ENCODE results near the gene MEF2B.
A peak's percentile ranks its signal among the peaks of the same experiment; 100 is the strongest.

MEF2B gene

DNA sequence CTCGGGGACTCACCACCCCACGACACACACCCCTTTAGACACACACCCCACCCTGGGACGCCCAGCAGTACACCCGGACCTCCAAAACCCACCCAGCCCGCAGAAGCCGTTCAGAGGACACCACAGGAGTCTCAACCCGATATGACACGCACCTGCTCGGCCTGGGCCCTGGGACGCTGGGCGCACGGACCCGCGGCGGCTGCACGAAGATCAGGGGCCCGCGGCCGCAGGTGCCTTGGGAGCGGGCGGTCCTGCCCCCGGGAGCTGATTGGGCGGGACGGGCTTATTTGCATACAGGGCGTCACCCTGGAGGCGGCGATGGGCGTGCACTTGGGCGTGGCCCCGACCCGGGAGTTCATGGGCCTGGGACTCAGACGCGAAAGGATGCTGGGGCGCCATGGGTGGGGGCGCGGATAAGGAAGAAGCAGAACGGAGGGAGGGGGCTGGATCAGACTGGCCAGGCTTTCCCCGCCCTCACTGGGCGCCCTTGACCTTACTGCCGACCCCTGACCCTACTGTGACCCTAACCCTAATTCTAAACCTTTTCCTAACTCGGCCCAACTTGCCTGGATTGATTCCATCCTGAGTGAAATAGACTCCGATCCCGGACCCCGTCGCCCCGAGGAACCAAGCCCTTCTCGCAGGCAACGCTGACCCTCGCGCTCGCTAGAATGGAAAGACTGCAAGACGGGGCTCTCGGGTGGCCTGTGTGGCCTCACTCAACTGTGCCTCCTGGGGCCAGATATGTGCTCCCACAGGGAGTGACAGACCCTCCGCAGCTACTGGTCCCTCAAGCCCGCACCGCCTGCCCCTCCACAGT is at the start of gene MEF2B:
TSS of gene MEF2B (minus strand) at position 211 of the 820 bp plus-strand sequence. CDS start 19,528 bp downstream, outside the sequence.
- peak within 1 kb of the TSS; percentile 81 to 93 (median 90) for H3K4me2 ChIP-seq
- H3K27me3 ChIP-seq, result peaks cover 0 to 10% (median 0%) of the 10 kb centered on the region in 11 experiments; a peak in 3 of 22 replicates
- H3K27ac ChIP-seq, result peak within 1 kb of the TSS in 3 of 11 experiments; percentile 0 to 21 (median 5); a peak in 5 of 22 replicates
- peaks cover 23 to 33% (median 30%) of the 10 kb centered on the region in 10 experiments for H3K4me1 ChIP-seq
- H3K9ac ChIP-seq, result peak within 1 kb of the TSS in 9 of 11 experiments; percentile 11 to 59 (median 28); a peak in 10 of 22 replicates
- no peaks in the 10 kb centered on the region for H3K9me3 ChIP-seq (replicated peaks in 1 of 11)
- H4K20me1 ChIP-seq, result peaks cover 12 to 68% (median 36%) of the 10 kb centered on the region in 11 experiments; a peak in 19 of 22 replicates
- peak within 1 kb of the TSS; percentile 2 to 61 (median 36); a peak in 15 of 20 replicates for H3K4me3 ChIP-seq
- H3K36me3 ChIP-seq, result peaks cover 0 to 6% (median 0%) of the 10 kb centered on the region in 11 experiments; a peak in 3 of 22 replicates
- TF ChIP-seq Cebpa-rat (IDR thresholded peaks at IDR 0.05), result no peak

DNA sequence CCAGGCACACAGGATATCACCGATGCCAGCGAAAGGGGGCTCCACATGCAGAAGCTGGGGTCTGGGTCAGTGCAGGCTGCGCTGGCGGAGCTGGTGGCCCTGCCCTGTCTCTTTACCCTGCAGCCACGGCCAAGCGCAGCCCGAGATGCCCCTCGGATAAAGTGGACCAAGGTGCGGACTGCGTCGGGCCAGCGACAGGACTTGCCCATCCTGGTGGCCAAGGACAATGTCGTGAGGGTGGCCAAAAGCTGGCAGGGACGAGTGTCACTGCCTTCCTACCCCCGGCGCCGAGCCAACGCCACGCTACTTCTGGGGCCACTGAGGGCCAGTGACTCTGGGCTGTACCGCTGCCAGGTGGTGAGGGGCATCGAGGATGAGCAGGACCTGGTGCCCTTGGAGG is 48.8 kb upstream of the MEF2B start:
- Histone ChIP-seq H3K36me3 (no peaks in the 10 kb centered on the region), H3K9ac (no peak overlapping the region), H3K4me2 (no peak overlapping the region), H3K9me3 (replicated peaks in 1 of 11) (peaks cover 0 to 9% (median 0%) of the 10 kb centered on the region in 11 experiments; a peak in 1 of 22 replicates), H3K4me3 (no peak overlapping the region), H3K4me1 (no peaks in the 10 kb centered on the region; a peak in 1 of 20 replicates), H4K20me1 (peaks cover 0 to 17% (median 0%) of the 10 kb centered on the region in 11 experiments; a peak in 7 of 22 replicates), H3K27me3 (peaks cover 5 to 17% (median 12%) of the 10 kb centered on the region in 11 experiments), H3K27ac (no peak overlapping the region)
- no peak for TF ChIP-seq Cebpa-rat (IDR thresholded peaks at IDR 0.05)

DNA sequence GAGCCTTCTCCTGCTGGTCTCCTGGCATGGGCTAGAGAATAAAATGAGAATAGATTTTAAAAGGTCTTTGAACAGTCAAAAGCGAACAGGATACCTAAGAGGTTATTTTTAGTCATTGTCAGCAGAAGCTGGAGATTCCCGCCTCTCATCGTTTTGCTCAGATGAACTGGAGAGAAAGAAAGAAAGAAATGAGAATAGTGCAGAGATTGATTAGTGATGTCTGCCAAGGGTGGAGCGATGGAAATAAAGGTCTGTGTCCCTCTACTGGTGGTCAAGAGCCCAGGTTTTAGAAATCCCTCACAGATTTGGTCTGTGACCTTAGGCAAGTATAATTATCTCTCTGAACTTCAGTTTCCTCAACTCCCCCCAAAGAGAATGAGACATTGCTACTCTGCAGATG is 47.0 kb upstream of the MEF2B start:
- peaks cover 23 to 33% (median 28%) of the 10 kb centered on the region in 11 experiments for H3K27me3 ChIP-seq
- TF ChIP-seq Cebpa-rat (IDR thresholded peaks at IDR 0.05), result no peak
- H3K4me2 ChIP-seq, result no peak overlapping the region

DNA sequence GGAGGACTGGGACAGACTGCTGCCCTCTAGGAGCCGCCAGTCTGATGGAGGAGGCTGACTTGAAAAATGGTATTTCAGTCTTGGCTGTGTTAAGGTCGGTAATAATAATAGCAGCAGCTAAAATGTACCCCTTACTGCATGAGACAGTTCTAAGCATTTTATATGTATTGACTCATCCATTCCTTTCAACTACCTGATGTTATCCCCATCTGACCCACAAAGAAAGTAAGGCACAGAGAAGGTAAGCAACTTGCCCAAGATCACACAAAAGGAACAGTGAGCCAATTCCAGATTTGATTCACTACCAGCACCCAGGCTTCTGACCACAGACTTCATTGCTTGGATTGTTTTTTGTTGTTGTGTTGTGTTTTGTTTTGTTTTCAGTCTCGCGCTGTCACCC is 45.7 kb upstream of the MEF2B start:
- no peak overlapping the region for H3K4me2 ChIP-seq
- no peaks in the 10 kb centered on the region for H3K36me3 ChIP-seq
- H4K20me1 ChIP-seq, result peaks cover 0 to 21% (median 0%) of the 10 kb centered on the region in 11 experiments; a peak in 6 of 22 replicates
- H3K9ac ChIP-seq, result no peak overlapping the region
- H3K27ac ChIP-seq, result no peak overlapping the region
- H3K4me1 ChIP-seq, result no peaks in the 10 kb centered on the region; a peak in 1 of 20 replicates
- no peak for TF ChIP-seq Cebpa-rat (IDR thresholded peaks at IDR 0.05)
- peaks cover 36 to 46% (median 41%) of the 10 kb centered on the region in 11 experiments for H3K27me3 ChIP-seq
- no peak overlapping the region for H3K4me3 ChIP-seq
- peaks cover 0 to 9% (median 0%) of the 10 kb centered on the region in 11 experiments; a peak in 1 of 22 replicates for H3K9me3 ChIP-seq (replicated peaks in 1 of 11)

More for the DNA sequence above, 47.0 kb upstream of the MEF2B start:
- Histone ChIP-seq H3K4me1 (no peaks in the 10 kb centered on the region; a peak in 1 of 20 replicates), H3K36me3 (no peaks in the 10 kb centered on the region), H3K4me3 (no peak overlapping the region), H3K27ac (no peak overlapping the region), H4K20me1 (peaks cover 0 to 21% (median 0%) of the 10 kb centered on the region in 11 experiments; a peak in 6 of 22 replicates), H3K9me3 (replicated peaks in 1 of 11) (peaks cover 0 to 9% (median 0%) of the 10 kb centered on the region in 11 experiments; a peak in 1 of 22 replicates), H3K9ac (no peak overlapping the region)

DNA sequence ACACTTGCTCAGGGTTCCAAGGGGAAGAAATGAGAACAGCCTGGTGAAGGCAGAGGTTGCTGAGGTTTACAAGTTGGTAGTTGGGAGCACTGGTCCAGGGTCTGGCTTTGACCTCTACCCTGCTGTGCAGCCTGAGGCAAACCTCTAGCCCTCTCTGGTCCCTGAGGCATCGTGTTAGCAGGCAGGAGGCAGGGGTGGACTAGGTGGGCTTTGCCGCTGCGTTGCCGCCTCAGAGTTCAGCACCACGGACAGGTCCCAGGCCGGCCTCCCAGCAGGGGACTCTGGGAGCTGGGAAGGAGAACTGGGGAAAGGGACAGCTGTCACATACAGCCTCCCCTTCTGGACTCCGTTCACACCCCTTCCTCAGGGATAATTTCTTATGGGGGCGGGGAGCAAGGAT is 44.8 kb upstream of the MEF2B start:
- H3K27ac ChIP-seq, result no peak overlapping the region
- peaks cover 0 to 21% (median 0%) of the 10 kb centered on the region in 11 experiments; a peak in 6 of 22 replicates for H4K20me1 ChIP-seq
- H3K36me3 ChIP-seq, result no peaks in the 10 kb centered on the region
- no peak overlapping the region for H3K4me3 ChIP-seq
- H3K27me3 ChIP-seq, result peaks cover 37 to 54% (median 45%) of the 10 kb centered on the region in 11 experiments
- no peak for TF ChIP-seq Cebpa-rat (IDR thresholded peaks at IDR 0.05)
- no peaks in the 10 kb centered on the region; a peak in 1 of 20 replicates for H3K4me1 ChIP-seq
- H3K9me3 ChIP-seq (replicated peaks in 1 of 11), result peaks cover 0 to 9% (median 0%) of the 10 kb centered on the region in 11 experiments; a peak in 1 of 22 replicates
- H3K9ac ChIP-seq, result no peak overlapping the region
- no peak overlapping the region for H3K4me2 ChIP-seq

DNA sequence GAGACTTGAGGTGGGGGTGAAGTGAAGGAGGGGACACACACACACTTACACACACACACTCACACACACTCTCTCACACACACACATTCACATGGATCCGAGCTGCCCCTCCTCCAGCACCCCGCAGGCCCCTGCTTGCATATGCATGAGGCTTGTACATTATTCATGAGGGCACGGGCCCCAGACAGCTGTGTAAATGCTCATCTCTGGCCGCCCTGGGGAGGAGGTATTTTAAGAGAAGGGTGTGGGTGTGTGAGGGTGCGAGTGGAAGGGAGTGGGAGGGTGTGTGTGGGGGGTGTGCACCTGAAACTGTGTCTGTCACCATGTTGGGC is 44.1 kb upstream of the MEF2B start:
- no peak for TF ChIP-seq Cebpa-rat (IDR thresholded peaks at IDR 0.05)
- no peak overlapping the region for H3K4me3 ChIP-seq
- peaks cover 37 to 59% (median 45%) of the 10 kb centered on the region in 11 experiments for H3K27me3 ChIP-seq

DNA sequence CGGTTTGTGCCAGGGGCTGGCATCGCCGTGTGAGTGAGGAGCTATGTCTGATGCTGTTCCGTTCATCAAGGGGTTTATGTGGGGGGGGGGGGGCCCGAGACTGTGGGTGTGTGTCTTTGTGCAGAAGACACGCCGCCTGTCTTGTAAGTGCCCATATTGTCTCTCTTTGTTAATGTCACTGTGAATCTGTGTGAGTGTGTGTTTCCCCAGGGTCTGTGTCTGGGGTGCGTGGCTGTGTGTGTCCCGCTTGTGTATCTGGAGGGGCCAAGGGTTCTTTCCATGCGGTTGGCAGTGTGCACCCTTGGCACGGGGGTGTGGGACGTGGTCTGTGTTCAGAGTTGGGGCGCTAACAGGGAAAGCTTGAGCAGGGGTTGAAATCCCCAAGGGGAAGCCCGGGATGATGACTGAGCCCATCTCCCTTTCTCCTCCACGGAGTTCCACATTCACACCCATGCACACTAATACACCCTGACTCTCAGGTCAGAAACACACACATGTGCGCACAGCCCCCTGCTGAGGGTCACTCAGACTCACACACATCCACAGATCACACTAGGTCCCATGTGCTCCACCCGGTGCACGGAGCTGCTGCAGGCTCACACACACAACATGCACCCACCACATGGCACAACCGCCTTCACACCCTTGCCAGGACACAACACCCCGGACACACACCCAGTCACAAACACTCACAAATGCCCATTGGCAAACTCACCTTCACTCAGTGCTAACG is 43.5 kb upstream of the MEF2B start:
- Histone ChIP-seq H3K9ac (no peak overlapping the region), H3K27me3 (peaks cover 37 to 61% (median 45%) of the 10 kb centered on the region in 11 experiments), H3K4me1 (no peaks in the 10 kb centered on the region; a peak in 1 of 20 replicates), H3K9me3 (replicated peaks in 1 of 11) (peaks cover 0 to 9% (median 0%) of the 10 kb centered on the region in 11 experiments; a peak in 1 of 22 replicates), H3K27ac (no peak overlapping the region), H3K4me3 (no peak overlapping the region), H4K20me1 (peaks cover 0 to 21% (median 0%) of the 10 kb centered on the region in 11 experiments; a peak in 6 of 22 replicates), H3K4me2 (no peak overlapping the region), H3K36me3 (no peaks in the 10 kb centered on the region)
- TF ChIP-seq Cebpa-rat (IDR thresholded peaks at IDR 0.05), result no peak

More for the DNA sequence above, 44.1 kb upstream of the MEF2B start:
- Histone ChIP-seq H3K9me3 (replicated peaks in 1 of 11) (peaks cover 0 to 9% (median 0%) of the 10 kb centered on the region in 11 experiments; a peak in 1 of 22 replicates), H3K4me1 (no peaks in the 10 kb centered on the region; a peak in 1 of 20 replicates), H4K20me1 (peaks cover 0 to 21% (median 0%) of the 10 kb centered on the region in 11 experiments; a peak in 6 of 22 replicates), H3K27ac (no peak overlapping the region), H3K36me3 (no peaks in the 10 kb centered on the region), H3K4me2 (no peak overlapping the region), H3K9ac (no peak overlapping the region)

DNA sequence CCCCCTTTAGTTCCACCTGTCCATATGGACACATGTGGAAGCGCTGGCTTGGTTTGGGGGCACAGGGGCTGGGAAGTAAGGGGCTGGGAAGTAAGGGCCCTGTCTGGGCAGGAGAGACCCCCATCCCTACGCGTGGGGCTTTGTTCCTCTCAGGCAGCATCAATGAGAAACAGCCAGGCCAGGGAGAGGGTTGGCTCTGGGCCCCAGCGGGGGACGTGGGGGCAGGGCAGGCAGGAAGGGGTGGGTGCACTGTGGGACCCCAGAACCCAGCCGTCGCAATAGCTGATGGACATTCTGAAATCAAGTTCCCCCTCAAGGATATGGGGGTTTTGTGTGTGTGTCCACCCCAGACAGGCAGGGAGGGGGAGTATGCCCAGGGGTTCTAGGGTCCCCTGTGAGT is 42.9 kb upstream of the MEF2B start:
- peaks cover 0 to 9% (median 0%) of the 10 kb centered on the region in 11 experiments; a peak in 1 of 22 replicates for H3K9me3 ChIP-seq (replicated peaks in 1 of 11)
- no peak overlapping the region for H3K4me3 ChIP-seq
- peaks cover 0 to 21% (median 0%) of the 10 kb centered on the region in 11 experiments; a peak in 6 of 22 replicates for H4K20me1 ChIP-seq
- H3K4me2 ChIP-seq, result no peak overlapping the region
- H3K36me3 ChIP-seq, result no peaks in the 10 kb centered on the region
- H3K9ac ChIP-seq, result no peak overlapping the region
- no peak for TF ChIP-seq Cebpa-rat (IDR thresholded peaks at IDR 0.05)
- H3K27ac ChIP-seq, result no peak overlapping the region
- peaks cover 37 to 61% (median 45%) of the 10 kb centered on the region in 11 experiments for H3K27me3 ChIP-seq
- H3K4me1 ChIP-seq, result peaks cover 0 to under 1% (median 0%) of the 10 kb centered on the region in 10 experiments; a peak in 2 of 20 replicates
